H1 (cell line): Measurements from ENCODE around the gene TXNL4A. TPM values are rescaled to one million over a fixed set of nuclear protein-coding genes. Genes with fewer than 3 reads are reported as not detected.

Experiments
- CTCF ChIA-PET: fragments of 300-600 bp; sonication (Branson Sonifier 250); formaldehyde crosslinking; loops from one replicate; lab custom pipeline; 2021; ENCODE audit not compliant: partially characterized antibody; lab: Charles Lee
- POLR2A ChIA-PET: fragments of 300-600 bp; sonication (Branson Sonifier 250); formaldehyde crosslinking; loops from one replicate; lab custom pipeline; 2021; ENCODE audit warnings: inconsistent platforms; ENCODE audit not compliant: partially characterized antibody; lab: Charles Lee
- DNase-seq, 2 experiments: peaks; one replicate each; pipeline versions ENCODE4 v3.0.0 to v3.0.0-alpha.2; 2010 to 2022; ENCODE audit warnings: low spot score in 2 of 2, low read depth in 1 of 2, mixed read lengths in 1 of 2
- FAIRE-seq: peaks from 2 replicates; lab custom pipeline; 2011; peaks lifted over from hg19 to GRCh38; lab: Jason Lieb, UNC
- H2AFZ ChIP-seq: 2 replicates; pipeline ENCODE4 v1.8.1; 2012; ENCODE audit warnings: low read length, inconsistent platforms
- H2AK5ac ChIP-seq: 2 replicates; pipeline ENCODE4 v1.6.1; 2013; ENCODE audit warnings: low read depth, low read length
- H2BK120ac ChIP-seq: replicated peaks from 2 replicates; pipeline ENCODE3; 2013; ENCODE audit warnings: low read depth, low read length, inconsistent platforms
- H2BK12ac ChIP-seq: 2 replicates; pipeline ENCODE4 v1.6.1; 2013; ENCODE audit warnings: low read depth, low read length
- H2BK15ac ChIP-seq: 2 replicates; pipeline ENCODE4 v1.6.1; 2013; ENCODE audit warnings: low read length
- H2BK20ac ChIP-seq: 2 replicates; pipeline ENCODE4 v1.6.1; 2013; ENCODE audit warnings: low read length
- H2BK5ac ChIP-seq: 2 replicates; pipeline ENCODE4 v1.6.1; 2013; ENCODE audit warnings: low read depth, low read length
- H3K14ac ChIP-seq: 2 replicates; pipeline ENCODE4 v1.6.1; 2013; ENCODE audit warnings: inconsistent platforms; ENCODE audit not compliant: insufficient read length
- H3K18ac ChIP-seq: 2 replicates; pipeline ENCODE4 v1.6.1; 2013; ENCODE audit warnings: low read length; ENCODE audit errors: extremely low read depth
- H3K23ac ChIP-seq: 2 replicates; pipeline ENCODE4 v1.6.1; 2013; ENCODE audit warnings: inconsistent platforms; ENCODE audit not compliant: insufficient read length
- H3K23me2 ChIP-seq: 2 replicates; pipeline ENCODE4 v1.6.1; 2013; ENCODE audit warnings: low read depth, low read length
- H3K27ac ChIP-seq: 2 replicates; pipeline ENCODE4 v1.6.1; 2011; ENCODE audit warnings: low read depth, low read length, inconsistent platforms
- H3K27me3 ChIP-seq, 4 experiments: replicated peaks in 1 of 4; 1 replicate in 1 of 4; 2 replicates in 3 of 4; pipeline versions ENCODE4 v1.6.1 to v1.8.1; 2011 to 2013; ENCODE audit warnings: low read length in 3 of 4, mild to moderate bottlenecking in 3 of 4, inconsistent platforms in 2 of 4, mixed read lengths in 2 of 4, moderate library complexity in 1 of 4; ENCODE audit not compliant: control insufficient read depth in 3 of 4, insufficient read depth in 3 of 4; ENCODE audit errors: extremely low read depth in 1 of 4
- H3K36me3 ChIP-seq, 4 experiments: 2 replicates each; pipeline versions ENCODE4 v1.6.1 to v1.8.1; 2011 to 2013; ENCODE audit warnings: mild to moderate bottlenecking in 4 of 4, low read length in 3 of 4, moderate library complexity in 2 of 4, control low read depth in 1 of 4, inconsistent platforms in 1 of 4; ENCODE audit not compliant: insufficient read depth in 4 of 4, control insufficient read depth in 2 of 4
- H3K4ac ChIP-seq: replicated peaks from 2 replicates; pipeline ENCODE3; 2013; ENCODE audit warnings: low read length, low read depth, mixed read lengths, inconsistent platforms; ENCODE audit not compliant: insufficient read length
- H3K4me1 ChIP-seq, 4 experiments: replicated peaks in 1 of 4; 1 replicate in 1 of 4; 2 replicates in 3 of 4; pipeline versions ENCODE4 v1.6.1 to v1.8.1; 2011 to 2013; ENCODE audit warnings: low read length in 3 of 4, inconsistent platforms in 2 of 4, mixed read lengths in 1 of 4; ENCODE audit not compliant: insufficient read depth in 4 of 4, control insufficient read depth in 3 of 4
- H3K4me2 ChIP-seq, 2 experiments: 2 replicates each; pipeline versions ENCODE4 v1.6.1 to v1.8.1; 2011 to 2013; ENCODE audit warnings: low read depth in 2 of 2, low read length in 2 of 2, control low read depth in 1 of 2, inconsistent platforms in 1 of 2, mild to moderate bottlenecking in 1 of 2; ENCODE audit not compliant: insufficient read depth in 1 of 2
- H3K4me3 ChIP-seq, 4 experiments: fragments of 200-600, 300-600 bp in 1 of 4; sonication (generic), shearing (Covaris generic), sonication (Bioruptor Twin) in 1 of 4; 2 replicates each; pipeline versions ENCODE4 v1.5.1 to v1.8.1; 2011 to 2016; ENCODE audit warnings: low read length in 4 of 4, low read depth in 3 of 4, control low read depth in 2 of 4, inconsistent platforms in 2 of 4, mild to moderate bottlenecking in 2 of 4, mixed read lengths in 1 of 4, moderate library complexity in 1 of 4; ENCODE audit not compliant: insufficient read depth in 2 of 4; ENCODE audit errors: extremely low read depth in 1 of 4
- H3K56ac ChIP-seq: replicated peaks from 2 replicates; pipeline ENCODE3; 2013; ENCODE audit warnings: low read depth, mild to moderate bottlenecking, mixed read lengths, low read length, inconsistent platforms; ENCODE audit not compliant: insufficient read length
- H3K79me1 ChIP-seq: 2 replicates; pipeline ENCODE4 v1.6.1; 2013; ENCODE audit warnings: low read depth, low read length, control low read depth
- H3K79me2 ChIP-seq, 2 experiments: 2 replicates each; pipeline versions ENCODE4 v1.6.1 to v1.8.1; 2012 to 2013; ENCODE audit warnings: low read length in 2 of 2, mild to moderate bottlenecking in 2 of 2, inconsistent platforms in 1 of 2; ENCODE audit not compliant: insufficient read depth in 2 of 2, control insufficient read depth in 1 of 2
- H3K9ac ChIP-seq, 4 experiments: replicated peaks in 1 of 4; 1 replicate in 1 of 4; 2 replicates in 3 of 4; pipeline versions ENCODE4 v1.6.1 to v1.8.1; 2011 to 2013; ENCODE audit warnings: low read depth in 3 of 4, low read length in 3 of 4, control low read depth in 2 of 4, mild to moderate bottlenecking in 2 of 4, moderate library complexity in 2 of 4, inconsistent platforms in 1 of 4; ENCODE audit errors: extremely low read depth in 1 of 4
- H3K9me3 ChIP-seq, 2 experiments: 2 replicates each; pipeline versions ENCODE4 v1.6.1 to v1.8.1; 2012 to 2013; ENCODE audit warnings: mild to moderate bottlenecking in 2 of 2, moderate library complexity in 2 of 2, control low read depth in 1 of 2, inconsistent platforms in 1 of 2, low read depth in 1 of 2, low read length in 1 of 2, mixed read lengths in 1 of 2; ENCODE audit not compliant: insufficient read depth in 2 of 2
- H4K20me1 ChIP-seq, 2 experiments: replicated peaks in 1 of 2; 2 replicates each; pipeline versions ENCODE3 to v1.8.1; 2011 to 2013; ENCODE audit warnings: inconsistent platforms in 2 of 2, low read length in 2 of 2, mild to moderate bottlenecking in 1 of 2; ENCODE audit not compliant: insufficient read depth in 2 of 2, control insufficient read depth in 1 of 2
- H4K5ac ChIP-seq: 2 replicates; pipeline ENCODE4 v1.6.1; 2013; ENCODE audit warnings: low read length, low read depth, mixed read lengths, inconsistent platforms; ENCODE audit not compliant: insufficient read length
- H4K8ac ChIP-seq: 2 replicates; pipeline ENCODE4 v1.8.0; 2013; ENCODE audit warnings: mild to moderate bottlenecking, moderate library complexity, low read length, inconsistent platforms; ENCODE audit not compliant: insufficient read depth; ENCODE audit errors: extremely low read depth
- H4K91ac ChIP-seq: replicated peaks from 2 replicates; pipeline ENCODE3; 2013; ENCODE audit warnings: low read length, mixed read lengths, inconsistent platforms; ENCODE audit not compliant: insufficient read length
- BCL11A ChIP-seq, 2 experiments: IDR thresholded peaks; one replicate each; pipeline ENCODE4 v1.6.1; 2011; ENCODE audit warnings: low read depth in 2 of 2, low read length in 2 of 2, mild to moderate bottlenecking in 2 of 2
- GABPA ChIP-seq: IDR thresholded peaks from 2 replicates; pipeline ENCODE4 v1.6.1; 2011; ENCODE audit warnings: mild to moderate bottlenecking, low read length, moderate library complexity, borderline replicate concordance; ENCODE audit not compliant: insufficient read depth
- SIX5 ChIP-seq: IDR thresholded peaks from 2 replicates; pipeline ENCODE4 v1.6.1; 2011; ENCODE audit warnings: mild to moderate bottlenecking, low read depth, low read length
- WGBS, 2 experiments: shearing (Covaris generic) in 1 of 2; methylation state at CpG; one replicate each; pipeline versions ENCODE4 v1.1.6 to v1.1.7; 2013 to 2015; ENCODE audit warnings: low lambda C conversion rate in 2 of 2, mixed read lengths in 2 of 2, inconsistent platforms in 1 of 2, low coverage in 1 of 2, missing lambda C conversion rate in 1 of 2; ENCODE audit not compliant: insufficient replicate concordance in 2 of 2, insufficient coverage in 1 of 2, insufficient read length in 1 of 2; ENCODE audit errors: extremely low coverage in 1 of 2, missing lambda C conversion rate in 1 of 2; 5-methylcytosine and 5-hydroxymethylcytosine counted together
- polyA plus RNA-seq, 7 experiments: library from polyadenylated mRNA; depleted of rRNA in 3 of 7; stranded (reverse) in 5 of 7; unstranded in 2 of 7; fragments of >200 nt in 5 of 7; fragments of 200-250 nt in 2 of 7; gene quantifications; 1 replicate in 5 of 7; 2 replicates in 1 of 7; 4 replicates in 1 of 7; pipeline versions ENCODE4 v1.2.1 to v1.2.3, GENCODE V29; 2011 to 2013; ENCODE audit warnings: missing spikeins in 2 of 7, mixed read lengths in 2 of 7
- total RNA-seq: library from RNA; stranded (reverse); fragmentation: NEBNext Ultra II Directional; extraction: Animal tissue kit (Norgen Biotek cat#: 25700); gene quantifications from 2 replicates; pipeline ENCODE4 v1.2.1, GENCODE V29; 2021

Gene TXNL4A
- total and polyA plus RNA-seq, 2 of the 8 experiments (the other 6 are each of a cell fraction or from before 2014, with no cell fraction given) = 169 to 181 TPM

GRCh38 chr18:79972720-79973119 is 15.6 kb downstream of the TXNL4A start:
- H2BK15ac ChIP-seq = no peak overlapping the region
- FAIRE-seq (no peak), DNase-seq (no peak)
- no peak overlapping the region for H2AK5ac ChIP-seq
- H3K79me2 ChIP-seq = peaks cover 0 to 44% of the 10 kb centered on the region in 2 experiments; a peak in 2 of 4 replicates
- H3K4ac ChIP-seq = no peak overlapping the region
- no peak overlapping the region for H3K27ac ChIP-seq
- 94% methylated on average over 3 of the region's 3 CpGs; no CpG with 5 or more reads in 1 of the 2 experiments for WGBS, 2 experiments
- no peaks in the 10 kb centered on the region for H3K4me1 ChIP-seq
- no peak overlapping the region for H3K4me3 ChIP-seq
- ChIA-PET POLR2A (interaction anchor here (1.1 to 1.4 kb wide), 3 partner anchors 9 to 15 kb away, joined by 3 to 6 read pairs (median 6); no protein-coding TSS in a partner anchor), CTCF (interaction anchor here (0.7 to 1.5 kb wide), 3 partner anchors 11 to 32 kb away, joined by 3 to 4 read pairs (median 3); no protein-coding TSS in a partner anchor)
- no peak overlapping the region for H3K14ac ChIP-seq
- H3K56ac ChIP-seq = no peak overlapping the region
- no peak overlapping the region for H4K91ac ChIP-seq
- H3K9ac ChIP-seq = no peak overlapping the region
- no peaks in the 10 kb centered on the region for H3K23me2 ChIP-seq
- H3K36me3 ChIP-seq = peaks cover 0 to 39% (median 15%) of the 10 kb centered on the region in 4 experiments
- no peak overlapping the region for H2BK12ac ChIP-seq
- H2BK20ac ChIP-seq = no peak overlapping the region
- no peak overlapping the region for H2BK5ac ChIP-seq
- H3K4me2 ChIP-seq = no peak overlapping the region
- no peak overlapping the region for H2BK120ac ChIP-seq
- H4K5ac ChIP-seq = no peak overlapping the region
- no peak overlapping the region for H4K8ac ChIP-seq
- no peaks in the 10 kb centered on the region for H3K27me3 ChIP-seq
- no peaks in the 10 kb centered on the region for H3K9me3 ChIP-seq
- no peak overlapping the region for H2AFZ ChIP-seq
- H4K20me1 ChIP-seq = peaks cover 12 to 16% of the 10 kb centered on the region in 2 experiments
- H3K23ac ChIP-seq = no peak overlapping the region
- no peak overlapping the region for H3K18ac ChIP-seq
- peaks cover 5% of the 10 kb centered on the region; the same call in 1 of the 2 replicates for H3K79me1 ChIP-seq
- TF ChIP-seq GABPA = no peak
- no peak for TF ChIP-seq BCL11A (IDR thresholded peaks at IDR 0.05; ENCODE audit: low read depth in 2 of 2, low read length in 2 of 2)
- no peak for TF ChIP-seq SIX5
